ENCODE data around the gene MOB4.
A peak's percentile ranks its signal among the peaks of the same experiment; 100 is the strongest.
"Not testable (repeated sequence)": the region's sequence is repeated elsewhere in the genome, so short reads cannot be mapped to it uniquely, and the experiment has no call there.

The MOB4 gene

DNA sequence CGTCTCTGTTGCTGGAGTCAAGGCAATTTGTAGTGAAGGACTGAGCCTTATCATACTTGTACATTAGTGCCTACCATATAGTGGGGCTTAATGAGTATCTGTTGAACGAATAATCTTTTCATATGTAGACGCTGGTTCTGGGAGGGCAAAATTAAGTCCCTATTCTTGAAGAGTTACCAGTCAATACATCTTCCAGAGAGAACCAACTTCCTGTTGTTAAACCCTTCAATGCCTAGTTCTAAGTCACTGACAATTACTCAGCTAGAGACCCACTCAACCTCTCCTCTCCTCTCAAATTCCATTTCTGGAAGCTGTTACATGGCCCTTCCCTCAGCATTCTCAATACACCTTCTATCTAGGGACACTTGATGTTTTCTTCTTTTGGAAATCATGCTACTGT is 1.1 kb upstream of the MOB4 start:
- DNase-seq = peak in 1 of 2 experiments; percentile 3

GRCh38 chr2:197515315-197515738 is 539 bp upstream of the MOB4 start:
- peak in 1 of 2 experiments; percentile 27 for DNase-seq

GRCh38 chr2:197516393-197516761 is 511 bp downstream of the MOB4 start:
- DNase-seq = peak; percentile 13 to 65

GRCh38 chr2:197517150-197517549 is 1.3 kb downstream of the MOB4 start:
- no peak for DNase-seq

DNA sequence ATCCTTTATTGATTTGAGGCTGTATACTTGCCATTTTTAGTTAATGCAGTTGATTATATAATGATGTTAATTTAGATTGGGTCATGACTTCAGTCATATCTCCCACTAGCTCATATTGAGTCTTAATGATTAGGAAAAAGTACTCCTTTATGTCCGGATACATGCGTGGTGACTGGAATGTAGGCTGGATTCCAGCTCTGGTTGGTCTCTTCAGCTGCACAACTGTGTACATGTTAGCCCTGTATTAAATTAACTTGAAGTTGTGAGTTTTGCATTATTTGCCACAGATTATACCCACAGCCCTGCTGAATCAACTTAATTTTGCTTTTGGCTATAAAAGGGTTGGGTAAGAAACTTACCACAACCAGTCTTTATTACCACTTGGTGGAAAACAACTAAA is 22.5 kb downstream of the MOB4 start:
- DNase-seq = no peak

DNA sequence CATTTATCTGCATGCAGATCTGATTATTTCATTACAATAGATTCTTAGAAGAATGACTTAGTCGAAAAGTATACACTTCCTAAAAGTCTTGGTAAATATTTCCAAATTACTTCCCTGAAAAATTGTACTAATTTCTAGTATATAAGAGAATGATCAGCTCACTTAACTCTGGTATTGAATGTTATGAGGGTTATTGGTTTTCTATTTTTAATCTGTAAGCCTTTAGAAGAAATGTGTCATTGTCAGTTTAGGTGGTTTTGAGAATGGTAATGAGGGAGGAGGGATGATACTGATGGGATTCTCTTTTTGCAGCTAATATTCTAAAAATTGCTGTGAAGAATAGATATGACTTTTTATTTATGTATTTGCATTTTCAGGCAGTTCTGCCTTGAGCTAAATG is 23.9 kb downstream of the MOB4 start:
- DNase-seq = no peak

DNA sequence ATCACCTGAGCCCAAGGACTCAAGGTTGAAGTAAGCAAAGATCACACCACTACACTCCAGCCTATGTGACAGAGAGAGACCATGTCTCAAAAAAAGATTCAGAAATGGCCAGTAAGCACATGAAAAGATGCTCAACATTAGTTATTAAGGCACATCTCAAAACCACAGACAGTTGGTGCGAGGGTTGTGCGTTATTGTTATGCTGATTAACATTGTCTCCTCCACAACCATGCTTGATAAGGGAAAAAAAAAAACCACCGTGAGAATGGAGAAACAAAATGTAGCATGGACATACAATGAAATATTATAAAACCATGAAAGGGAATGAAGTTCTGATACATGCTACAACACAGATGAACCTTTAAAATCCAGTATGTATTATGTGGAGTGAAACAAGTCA is 27.3 kb downstream of the MOB4 start:
- no peak for DNase-seq

DNA sequence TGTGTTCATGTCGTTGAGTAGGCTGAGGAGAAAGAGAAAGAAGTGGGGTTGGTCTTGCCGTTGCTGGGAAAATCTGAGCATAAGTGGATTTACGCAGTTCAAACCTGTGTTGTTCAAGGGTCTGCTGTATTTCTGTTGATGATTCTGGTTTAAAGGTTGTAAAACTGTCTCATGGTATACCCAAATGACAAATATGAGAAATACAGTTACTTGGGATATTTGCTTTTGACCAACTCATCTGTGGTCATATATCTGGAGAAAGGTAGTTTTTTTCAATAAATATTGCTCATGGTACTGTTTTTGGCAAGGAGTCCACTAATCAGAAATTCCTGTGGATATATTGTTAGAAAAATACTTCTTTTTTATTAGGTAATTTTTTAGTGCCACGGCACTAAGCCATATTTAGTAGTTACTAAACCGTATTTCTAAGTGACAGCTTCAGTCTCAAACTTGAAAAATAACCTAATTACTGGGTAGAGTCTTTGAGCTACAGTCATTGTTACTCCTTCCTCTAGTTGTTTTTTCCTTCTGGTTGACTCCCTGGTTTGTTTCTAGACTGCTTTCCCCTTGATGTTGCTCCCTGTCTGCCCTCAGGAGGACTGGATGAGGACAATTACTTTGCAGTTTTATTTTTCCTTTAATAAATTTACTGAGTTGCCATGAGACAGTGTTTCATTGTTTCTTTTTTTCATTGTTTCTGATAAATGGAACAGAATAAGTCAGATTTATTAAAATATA is 31.5 kb downstream of the MOB4 start:
- no peak for DNase-seq

DNA sequence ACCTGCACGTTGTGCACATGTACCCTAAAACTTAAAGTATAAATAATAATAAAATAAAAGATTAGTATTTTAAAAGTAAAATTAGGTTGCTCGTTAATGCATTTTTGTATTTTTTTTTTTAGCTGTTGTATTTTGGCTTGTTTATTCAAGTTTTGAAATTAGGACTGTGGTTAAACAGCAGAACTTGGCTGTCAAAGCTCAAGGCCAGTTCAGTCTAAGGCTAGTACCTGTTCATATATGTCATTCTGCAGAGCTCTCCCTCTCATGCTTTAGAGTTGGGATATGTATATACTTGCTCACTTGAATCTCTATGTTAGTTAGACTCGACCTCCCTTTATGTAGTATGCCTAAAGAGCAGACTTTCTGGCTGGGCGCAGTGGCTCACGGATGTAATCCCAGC is 32.7 kb downstream of the MOB4 start:
- DNase-seq = no peak

- DNase-seq = not testable (repeated sequence)
Observed at GRCh38 chr2:197551260-197551659, 35.4 kb downstream of the MOB4 start.

DNA sequence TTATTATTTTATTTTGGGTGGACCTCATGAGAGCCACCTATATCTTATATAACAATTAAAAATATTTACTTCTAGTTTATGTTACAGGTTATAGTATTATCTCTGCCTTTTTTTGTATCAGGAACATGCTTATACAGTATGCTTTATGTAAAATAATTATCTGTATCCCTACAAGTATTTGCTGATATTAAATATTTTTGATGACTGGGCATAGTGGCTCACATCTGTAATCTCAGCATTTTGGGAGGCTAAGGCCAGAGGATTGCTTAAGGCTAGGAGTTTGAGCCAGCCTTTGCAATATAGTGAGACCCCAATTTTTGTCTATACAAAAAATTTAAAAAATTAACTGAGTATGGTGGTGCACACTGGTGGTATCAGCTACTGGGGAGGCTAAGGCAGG is 39.6 kb downstream of the MOB4 start:
- no peak for DNase-seq

DNA sequence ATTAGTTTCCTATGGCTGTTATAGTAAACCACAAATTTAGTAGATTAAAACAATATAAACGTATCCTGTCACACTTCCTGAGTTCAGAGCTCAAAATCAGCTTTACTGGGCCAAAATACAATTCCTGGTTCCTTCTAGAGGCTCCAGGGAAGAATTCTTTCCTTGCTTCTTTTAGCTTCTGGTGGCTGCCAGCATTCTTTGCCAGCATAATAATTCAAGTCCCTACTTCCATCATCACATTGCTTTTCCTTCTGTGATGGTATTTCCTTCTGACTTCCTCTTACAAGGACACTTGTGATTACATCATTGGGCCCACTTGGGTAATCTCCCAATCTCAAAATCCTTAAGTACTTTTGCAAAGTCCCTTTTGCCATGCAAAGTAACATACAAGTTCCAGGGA is 40.6 kb downstream of the MOB4 start:
- DNase-seq = no peak

DNA sequence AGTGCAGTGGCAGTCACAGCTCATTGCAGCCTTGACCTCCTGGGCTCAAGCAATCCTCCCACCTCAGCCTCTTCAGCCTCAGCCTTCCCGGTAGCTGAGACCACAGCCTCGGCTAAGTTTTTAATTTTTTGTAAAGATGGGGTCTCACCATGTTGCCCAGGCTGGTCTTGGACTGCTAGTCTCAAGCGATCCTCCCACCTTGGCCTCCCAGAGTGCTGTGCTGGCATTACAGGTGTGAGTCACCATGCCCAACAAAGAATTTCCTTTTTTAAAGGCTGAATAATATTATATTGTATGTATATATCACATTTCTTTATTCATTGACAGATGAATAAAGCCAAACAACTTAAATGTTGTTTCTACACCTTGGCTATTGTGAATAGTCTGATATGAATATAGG is 42.5 kb downstream of the MOB4 start:
- no peak for DNase-seq

DNA sequence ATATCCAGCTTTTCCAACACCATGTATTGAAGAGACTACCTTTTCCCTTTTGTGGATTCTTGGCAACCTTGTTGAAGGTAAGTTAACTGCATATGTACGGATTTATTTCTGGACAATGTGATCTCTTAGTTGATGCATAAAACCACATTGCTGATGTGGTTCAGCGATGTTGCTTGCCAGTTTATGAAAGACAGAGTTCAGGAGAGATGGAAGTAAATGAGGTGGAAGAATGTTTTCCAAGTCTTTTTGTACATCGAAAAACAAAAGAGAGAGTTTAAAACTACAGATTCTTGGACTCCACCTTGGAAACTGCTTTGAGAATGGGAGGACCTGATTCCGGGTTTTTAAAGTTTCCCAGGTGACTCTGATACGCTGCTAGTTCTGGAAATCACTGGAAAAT is 43.8 kb downstream of the MOB4 start:
- DNase-seq = no peak

DNA sequence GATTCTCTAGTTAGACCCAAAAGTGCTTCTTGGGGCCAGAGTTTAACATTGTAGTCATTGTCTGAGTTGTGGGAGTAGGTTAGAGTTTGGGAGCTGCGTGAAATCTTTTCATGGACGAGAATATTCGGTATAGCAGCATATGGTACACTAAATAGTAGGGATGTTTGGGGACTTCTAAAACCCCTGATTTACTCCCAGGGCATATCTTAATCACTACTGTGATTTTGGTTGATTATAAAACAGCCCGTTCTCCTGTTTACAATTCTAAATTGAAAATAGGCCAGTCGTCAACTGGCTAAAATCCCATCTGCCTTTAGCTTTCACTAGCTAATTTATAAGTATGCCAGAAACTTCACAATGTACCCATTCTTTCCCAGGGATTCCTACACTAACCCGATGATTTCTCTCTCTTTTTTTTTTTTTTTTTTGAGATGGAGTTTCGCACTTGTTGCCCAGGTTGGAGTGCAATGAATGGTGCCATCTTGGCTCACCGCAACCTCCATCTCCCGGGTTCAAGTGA is 44.3 kb downstream of the MOB4 start:
- no peak for DNase-seq

- no peak for DNase-seq
Observed at GRCh38 chr2:197571627-197572271, 55.9 kb downstream of the MOB4 start.

- DNase-seq = no peak
Observed at GRCh38 chr2:197573608-197574007, 57.7 kb downstream of the MOB4 start.

DNA sequence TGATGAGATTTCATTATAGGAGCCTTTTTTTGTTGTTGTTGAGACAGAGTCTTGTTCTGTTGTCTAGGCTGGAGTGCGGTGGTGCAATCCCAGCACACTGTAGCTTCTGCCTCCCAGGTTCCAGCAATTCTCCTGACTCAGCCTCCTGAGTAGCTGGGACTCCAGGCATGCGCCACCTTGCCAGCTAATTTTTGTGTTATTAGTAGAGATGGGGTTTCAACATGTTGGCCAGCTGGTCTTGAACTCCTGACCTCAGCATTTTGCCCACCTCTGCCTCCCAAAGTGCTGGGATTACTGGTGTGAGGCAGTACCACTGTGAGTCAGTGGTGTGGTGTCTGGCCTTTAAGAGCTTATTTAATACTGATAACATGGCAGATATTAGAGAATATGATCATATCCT is 60.1 kb downstream of the MOB4 start:
- no peak for DNase-seq

DNA sequence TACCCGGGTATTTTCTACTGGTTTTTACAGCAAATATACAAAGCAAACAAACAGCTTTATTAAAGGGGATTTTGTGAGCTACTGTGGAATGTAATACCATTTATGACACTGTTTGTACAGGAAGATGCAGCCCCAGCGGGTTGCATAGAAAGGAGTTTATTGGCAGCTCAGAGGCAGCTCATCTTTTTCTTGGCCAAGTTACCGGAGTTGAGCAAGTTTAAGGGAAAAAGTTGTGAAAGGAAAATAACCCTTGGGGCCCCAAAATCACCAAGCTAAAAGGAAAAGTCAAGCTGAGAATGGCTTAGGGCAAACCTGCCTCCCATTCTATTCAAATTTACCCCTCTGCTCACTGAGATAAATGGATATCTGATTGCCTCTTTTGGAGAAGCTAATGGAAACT is 60.8 kb downstream of the MOB4 start:
- DNase-seq = no peak

- no peak for DNase-seq
Observed at GRCh38 chr2:197577446-197577845, 61.6 kb downstream of the MOB4 start.

DNA sequence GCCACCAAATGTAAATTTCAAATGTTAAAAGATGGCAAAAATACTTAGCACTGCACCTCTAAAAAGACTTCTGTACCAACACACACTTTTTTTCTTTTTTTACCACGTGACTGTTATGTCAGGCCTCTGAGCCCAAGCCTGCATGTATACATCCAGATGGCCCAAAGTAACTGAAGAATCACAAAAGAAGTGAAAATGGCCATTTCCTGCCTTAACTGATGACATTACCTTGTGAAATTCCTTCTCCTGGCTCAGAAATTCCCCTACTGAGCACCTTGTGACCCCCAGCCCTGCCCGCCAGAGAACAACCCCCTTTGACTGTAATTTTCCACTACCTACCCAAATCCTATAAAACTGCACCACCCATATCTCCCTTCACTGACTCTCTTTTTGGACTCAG is 62.4 kb downstream of the MOB4 start:
- DNase-seq = not testable (repeated sequence)

DNA sequence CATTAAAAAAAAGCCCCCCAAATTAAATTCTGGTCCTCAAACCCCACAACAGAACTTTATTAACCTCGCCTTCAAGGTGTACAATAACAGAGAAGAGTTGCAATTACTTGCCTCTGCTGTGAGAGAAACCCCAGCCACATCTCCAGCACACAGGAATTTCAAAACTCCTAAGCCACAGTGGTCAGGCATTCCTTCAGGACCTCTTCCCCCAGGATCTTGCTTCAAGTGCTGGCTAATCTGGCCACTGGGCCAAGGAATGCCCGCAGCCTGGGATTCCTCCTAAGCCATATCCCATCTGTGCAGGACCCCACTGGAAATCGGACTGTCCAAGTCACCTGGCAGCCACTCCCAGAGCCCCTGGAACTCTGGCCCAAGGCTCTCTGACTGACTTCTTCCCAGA is 64.3 kb downstream of the MOB4 start:
- not testable (repeated sequence) for DNase-seq

DNA sequence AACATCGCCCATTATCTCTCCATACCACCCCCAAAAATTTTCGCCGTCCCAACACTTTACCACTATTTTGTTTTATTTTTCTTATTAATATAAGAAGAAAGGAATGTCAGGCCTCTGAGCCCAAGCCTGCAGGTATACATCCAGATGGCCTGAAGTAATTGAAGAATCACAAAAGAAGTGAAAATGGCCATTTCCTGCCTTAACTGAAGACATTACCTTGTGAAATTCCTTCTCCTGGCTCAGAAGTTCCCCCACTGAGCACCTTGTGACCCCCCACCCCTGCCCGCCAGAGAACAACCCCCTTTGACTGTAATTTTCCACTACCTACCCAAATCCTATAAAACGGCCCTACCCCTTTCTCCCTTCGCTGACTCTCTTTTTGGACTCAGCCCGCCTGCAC is 71.4 kb downstream of the MOB4 start:
- not testable (repeated sequence) for DNase-seq

- DNase-seq = peak; percentile 57 to 80
Observed at GRCh38 chr2:197591339-197592072, 75.6 kb downstream of the MOB4 start.
